GM18868 (cell line): Measurements from ENCODE around the gene CLEC11A.

Source experiments
- ATAC-seq: cut with Tn5 transposase; IDR thresholded peaks from one replicate; pipeline ENCODE4 v1.9.1; 2021; ENCODE audit warnings: mild to moderate bottlenecking, moderate library complexity; ENCODE audit not compliant: unreplicated experiment

The CLEC11A gene, protein sequence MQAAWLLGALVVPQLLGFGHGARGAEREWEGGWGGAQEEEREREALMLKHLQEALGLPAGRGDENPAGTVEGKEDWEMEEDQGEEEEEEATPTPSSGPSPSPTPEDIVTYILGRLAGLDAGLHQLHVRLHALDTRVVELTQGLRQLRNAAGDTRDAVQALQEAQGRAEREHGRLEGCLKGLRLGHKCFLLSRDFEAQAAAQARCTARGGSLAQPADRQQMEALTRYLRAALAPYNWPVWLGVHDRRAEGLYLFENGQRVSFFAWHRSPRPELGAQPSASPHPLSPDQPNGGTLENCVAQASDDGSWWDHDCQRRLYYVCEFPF

DNA sequence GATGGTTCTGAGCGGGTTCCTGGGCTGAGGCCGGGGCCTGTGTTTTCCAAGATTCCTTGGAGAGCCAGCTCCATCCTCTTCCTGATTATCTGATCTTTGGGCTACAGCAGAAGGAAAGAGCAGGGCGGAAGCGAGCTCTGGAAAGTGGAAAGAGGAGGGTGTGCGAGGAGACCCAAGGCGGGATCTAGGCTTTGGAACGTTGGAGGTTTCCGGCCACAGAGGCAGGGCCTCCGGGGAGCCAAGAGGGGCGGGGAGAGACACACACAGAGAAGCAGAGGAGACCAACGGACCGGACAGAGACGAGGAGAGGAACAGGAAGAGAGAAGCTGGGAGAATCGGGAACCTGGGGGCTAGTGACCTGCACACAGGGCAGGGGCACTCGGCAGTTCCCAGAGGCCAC lies at the start of gene CLEC11A:
Gene CLEC11A, plus strand, starts transcription at position 296 of the 400 bp plus-strand sequence. CDS start 162 bp downstream, outside the sequence.
- ATAC-seq: no peak

- no peak for ATAC-seq
These were observed 46.5 kb upstream of the CLEC11A start for GRCh38 chr19:50676625-50677197.

DNA sequence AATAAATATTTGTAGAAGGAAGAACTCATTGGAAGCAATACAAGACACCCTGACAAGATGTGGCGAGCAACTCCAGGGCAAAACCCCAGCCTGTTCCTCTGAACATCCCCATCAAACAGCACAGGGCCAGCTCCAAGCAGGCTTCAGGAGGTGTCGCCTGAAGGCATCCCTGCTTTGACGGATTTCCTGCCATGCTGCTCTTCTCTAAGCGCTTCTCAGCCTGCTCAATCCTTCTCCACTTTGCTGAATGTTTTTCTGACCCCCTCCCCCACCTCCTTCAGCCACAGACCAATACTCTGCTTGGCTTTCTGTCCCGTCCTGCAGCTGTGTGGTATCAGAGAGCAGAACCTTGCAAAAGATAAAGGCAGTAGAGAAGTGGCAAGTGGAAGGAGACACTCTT lies 45.5 kb upstream of the CLEC11A start:
- no peak for ATAC-seq

DNA sequence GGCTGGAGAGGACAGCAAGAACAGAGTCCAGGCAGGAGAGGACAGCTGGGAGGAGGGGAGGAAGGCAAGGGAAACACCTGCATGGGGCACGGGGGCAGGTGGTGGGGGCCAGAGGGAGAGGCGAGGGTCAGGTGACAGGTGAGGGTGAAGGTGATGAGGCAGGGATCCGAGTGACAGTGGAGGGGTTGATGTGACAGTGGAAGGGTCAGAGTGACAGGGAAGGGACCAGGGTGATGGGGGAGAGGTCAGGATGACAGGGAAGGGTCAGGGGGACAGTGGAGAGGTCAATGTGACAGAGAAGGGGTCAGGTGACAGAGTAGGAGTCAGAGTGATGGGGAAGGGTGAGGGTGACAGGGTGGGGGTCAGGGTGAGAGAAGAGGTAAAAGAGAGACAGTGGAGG lies 44.8 kb upstream of the CLEC11A start:
- ATAC-seq: no peak

DNA sequence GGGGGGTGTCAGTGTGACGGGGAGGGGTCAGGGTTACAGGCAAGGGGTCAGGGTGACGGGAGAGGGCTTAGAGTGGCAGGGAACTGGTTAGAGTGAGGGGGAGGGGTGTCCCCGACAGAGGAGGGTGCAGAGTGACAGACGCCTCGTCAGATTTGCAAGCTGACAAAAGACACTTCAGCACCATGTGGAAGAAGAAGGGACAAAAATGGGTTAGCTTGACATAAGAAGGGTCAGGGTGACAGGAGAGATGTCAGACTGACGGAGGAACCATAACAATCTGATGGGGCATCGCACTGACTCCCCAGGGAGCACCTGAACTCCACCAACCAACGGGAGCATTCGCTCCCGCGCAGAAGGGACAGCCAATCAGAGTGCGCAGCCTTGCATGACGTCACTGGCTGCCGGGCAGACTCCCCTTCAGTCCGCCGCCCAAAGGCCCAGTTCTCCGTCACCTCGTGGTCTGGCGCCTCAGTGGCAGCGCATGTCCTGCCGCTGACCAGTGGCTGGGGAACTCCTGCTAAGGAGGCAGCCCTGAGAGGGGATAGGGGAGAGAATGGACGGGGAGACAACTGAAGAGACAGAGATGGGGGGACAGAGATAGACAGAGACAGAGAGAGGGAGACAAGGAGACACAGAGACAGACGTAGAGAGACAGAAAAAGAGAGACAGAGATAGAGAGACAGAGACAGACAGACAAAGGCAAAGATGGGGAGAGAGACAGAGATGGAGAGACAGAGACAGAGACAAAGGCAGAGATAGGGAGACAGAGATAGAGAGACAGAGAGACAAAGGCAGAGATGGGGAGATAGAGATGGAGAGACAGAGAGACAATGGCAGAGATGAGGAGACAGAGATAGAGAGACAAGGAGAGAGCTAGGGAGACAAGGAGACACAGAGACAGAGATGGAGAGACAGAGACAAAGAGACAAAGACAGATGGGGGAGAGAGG lies 43.7 kb upstream of the CLEC11A start:
- no peak for ATAC-seq

GRCh38 chr19:50686310-50687032 lies 36.7 kb upstream of the CLEC11A start:
- no peak for ATAC-seq

GRCh38 chr19:50688766-50689165 lies 34.4 kb upstream of the CLEC11A start:
- no peak for ATAC-seq

- no peak for ATAC-seq
These were observed 32.7 kb upstream of the CLEC11A start for GRCh38 chr19:50690439-50690838.

GRCh38 chr19:50693064-50693975 lies 29.8 kb upstream of the CLEC11A start:
- ATAC-seq: no peak

DNA sequence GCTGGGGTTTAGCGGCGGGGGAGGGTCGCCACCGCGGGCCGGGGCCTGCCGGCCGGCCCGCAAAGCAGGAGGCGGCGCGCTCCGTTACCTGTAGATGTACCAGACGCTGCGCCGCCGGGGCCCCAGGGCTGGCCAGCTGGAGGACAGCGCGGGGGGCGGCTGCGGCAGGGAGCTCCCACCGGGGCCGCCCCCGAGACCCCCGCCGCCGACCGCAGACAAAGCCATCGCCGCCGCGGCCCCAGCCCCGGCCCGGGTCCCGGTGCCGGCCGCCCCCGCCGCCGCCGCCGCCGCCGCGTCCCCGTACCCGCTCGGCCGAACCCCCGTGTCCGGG lies 28.4 kb upstream of the CLEC11A start:
- ATAC-seq: no peak

GRCh38 chr19:50695251-50696093 lies 27.7 kb upstream of the CLEC11A start:
- no peak for ATAC-seq

DNA sequence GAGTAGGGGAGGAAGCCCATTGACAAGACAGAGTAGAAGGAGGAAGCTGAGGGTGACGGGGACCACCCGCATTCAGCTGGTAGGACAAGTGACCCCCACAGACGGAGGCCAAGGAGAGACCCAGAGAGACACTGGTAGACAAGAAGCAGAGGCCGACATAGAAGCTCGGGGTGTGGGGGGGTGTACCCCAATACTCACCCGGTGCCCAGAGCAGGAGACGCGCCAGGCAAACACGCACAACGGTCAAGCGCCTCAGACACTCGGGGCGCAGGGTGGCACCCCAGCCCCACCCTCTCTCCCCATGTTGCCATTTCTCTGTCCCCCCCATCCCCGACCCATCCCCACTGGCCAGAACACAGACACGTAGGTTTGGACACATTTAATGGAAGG lies 27.1 kb upstream of the CLEC11A start:
- no peak for ATAC-seq

GRCh38 chr19:50697414-50698124 lies 25.6 kb upstream of the CLEC11A start:
- no peak for ATAC-seq

GRCh38 chr19:50701367-50701985 lies 21.7 kb upstream of the CLEC11A start:
- ATAC-seq: no peak

DNA sequence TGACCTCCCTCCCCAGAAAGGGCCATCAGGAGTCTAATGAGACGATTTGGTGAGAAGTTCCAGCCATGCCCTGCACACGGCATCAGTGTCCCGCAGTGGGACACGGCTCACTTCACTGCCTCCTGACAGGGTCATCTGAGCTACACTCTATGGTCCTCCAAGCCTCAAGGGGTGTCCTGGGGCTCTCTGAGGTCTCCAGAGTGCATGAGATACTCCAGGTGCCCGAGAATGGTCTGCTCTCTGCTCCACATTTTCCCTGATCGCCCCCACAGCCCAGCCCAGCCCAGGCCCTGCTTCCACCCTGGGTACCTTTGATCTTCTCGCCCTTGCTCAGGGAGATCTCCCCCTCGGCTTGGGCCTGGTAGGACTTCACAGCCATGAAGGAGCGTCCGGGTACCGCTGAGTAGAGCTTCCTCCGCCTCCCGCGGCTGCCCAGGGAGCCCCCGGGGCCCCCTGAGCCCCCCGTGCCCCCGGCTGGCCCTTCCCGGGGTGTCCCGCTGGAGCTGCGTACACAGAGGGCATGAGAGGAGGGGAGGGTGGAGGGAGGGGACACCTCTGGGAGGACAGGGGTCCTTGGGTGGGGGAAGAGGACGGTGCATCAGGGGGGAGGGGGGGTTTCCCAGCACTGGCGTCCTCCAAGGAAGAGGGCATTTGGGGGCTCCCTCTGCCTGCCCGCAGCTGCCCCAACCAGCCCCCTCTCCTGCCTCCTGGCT lies 20.9 kb upstream of the CLEC11A start:
- no peak for ATAC-seq

DNA sequence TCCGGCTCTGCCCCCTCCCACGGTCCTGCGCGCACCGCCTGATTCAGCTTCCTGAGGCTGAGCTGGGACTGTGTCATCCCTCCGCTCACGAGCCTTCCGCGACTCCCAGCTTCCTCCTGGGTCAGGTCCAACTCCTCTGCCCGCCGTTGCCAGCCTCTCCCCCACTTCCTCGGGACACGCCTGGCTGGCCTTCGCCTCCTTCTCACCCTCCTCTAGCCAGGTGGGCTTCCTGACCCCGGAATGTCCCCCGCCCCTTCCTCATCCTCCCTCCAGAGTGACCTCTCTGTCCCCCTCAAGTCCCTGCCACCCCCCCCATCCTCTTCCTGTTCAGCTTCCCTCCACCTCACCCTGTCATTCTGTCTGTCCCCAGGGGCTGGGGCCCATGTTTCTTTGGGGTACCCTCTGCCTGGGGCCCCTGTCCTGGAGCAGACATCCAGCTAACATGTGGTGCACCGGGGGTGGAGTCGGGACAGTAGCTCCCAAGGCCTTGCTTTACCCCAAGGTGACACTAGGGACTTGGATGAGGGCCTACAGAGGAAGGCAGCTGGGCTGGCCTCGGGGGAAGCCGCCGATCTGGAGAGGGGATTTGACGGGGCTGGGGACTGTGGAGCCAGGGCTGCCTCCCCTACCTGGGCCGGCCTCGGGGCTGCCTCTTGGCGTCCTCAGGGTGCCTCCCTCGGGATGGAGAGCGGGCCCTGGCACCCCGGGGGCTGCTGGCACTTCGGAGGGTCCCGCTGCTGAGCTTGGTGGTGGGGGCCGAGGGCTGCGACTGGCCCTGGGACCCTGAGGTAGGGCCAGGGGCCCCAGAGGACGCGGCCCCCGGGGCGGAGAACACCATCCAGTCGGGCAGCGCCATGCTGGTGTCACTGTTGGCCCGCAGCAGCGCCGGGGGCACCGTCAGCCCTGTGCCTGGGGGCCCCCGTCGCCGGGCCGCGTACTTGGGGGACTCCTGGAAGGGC lies 20.0 kb upstream of the CLEC11A start:
- no peak for ATAC-seq
